Astrocyte (in vitro differentiated cells and primary cell): ENCODE data around the gene ENTPD5.

Experiments
- CTCF ChIP-seq: IDR thresholded peaks from 2 replicates; pipeline ENCODE4 v1.5.1; 2011; ENCODE audit warnings: low read depth, mild to moderate bottlenecking, inconsistent platforms, low read length, moderate library complexity; ENCODE audit not compliant: insufficient read depth
- EZH2 ChIP-seq: IDR thresholded peaks from 2 replicates; pipeline ENCODE4 v1.6.1; 2012; ENCODE audit warnings: mild to moderate bottlenecking, low read length, inconsistent platforms; ENCODE audit not compliant: insufficient read depth

GRCh38 chr14:73937012-73937411, 82.1 kb downstream of the ENTPD5 start:
- TF ChIP-seq CTCF (no peak), EZH2 (no peak)
